Frontal cortex (tissue), 4 donors: ENCODE results near the gene CCDC154. TPM values are rescaled to one million over a fixed set of nuclear protein-coding genes. Genes with fewer than 3 reads are reported as not detected.
A peak's percentile ranks its signal among the peaks of the same experiment; 100 is the strongest.
"Not testable (repeated sequence)": the region's sequence is repeated elsewhere in the genome, so short reads cannot be mapped to it uniquely, and the experiment has no call there.

Experiments
- DNase-seq, 2 donors: peaks; one replicate each; pipeline ENCODE4 v3.0.0; 2012; ENCODE audit warnings: low spot score in 2 of 2
- FAIRE-seq: peaks from 2 replicates; lab custom pipeline; 2012; peaks lifted over from hg19 to GRCh38; lab: Jason Lieb, UNC
- total RNA-seq: library from RNA; depleted of rRNA; stranded (reverse); fragments of >200 nt; gene quantifications from one replicate; pipeline ENCODE4 v1.2.3, GENCODE V29; 2014
- donor health status: control.
- donor health status: control.
- donor health status: control.

Gene CCDC154
- total RNA-seq: 0.41 TPM

- DNase-seq (no peak), FAIRE-seq (no peak)
Measured at GRCh38 chr16:1443980-1444729, at the start of gene CCDC154. TSS of gene CCDC154 (minus strand) at chr16:1444556. CDS start at chr16:1444322, 234 bp downstream.

GRCh38 chr16:1493746-1494094 is 49.4 kb upstream of the CCDC154 start:
- DNase-seq: no peak
- FAIRE-seq: no peak

- FAIRE-seq: no peak
Measured at GRCh38 chr16:1492923-1493745, 48.8 kb upstream of the CCDC154 start, which contains the start of gene TELO2. TSS of gene TELO2 (plus strand) at chr16:1493360. CDS start at chr16:1494282, 922 bp downstream.

GRCh38 chr16:1492082-1492922 is 47.9 kb upstream of the CCDC154 start:
- DNase-seq (no peak), FAIRE-seq (no peak)

More at GRCh38 chr16:1492923-1493745, 48.8 kb upstream of the CCDC154 start, which contains the start of gene TELO2:
- DNase-seq: peak; percentile 99 to 100

GRCh38 chr16:1491327-1491726 is 47.0 kb upstream of the CCDC154 start:
- DNase-seq (no peak), FAIRE-seq (no peak)

- no peak for FAIRE-seq
- DNase-seq: no peak
Measured at GRCh38 chr16:1489077-1489476, 44.7 kb upstream of the CCDC154 start.

GRCh38 chr16:1488619-1489018 is 44.3 kb upstream of the CCDC154 start, which contains the start of gene PTX4:
TSS of gene PTX4 (minus strand) at chr16:1488944. CDS start at chr16:1488909, 35 bp downstream.
- DNase-seq (no peak), FAIRE-seq (no peak)

- FAIRE-seq: no peak
Measured at GRCh38 chr16:1488054-1488601, 43.8 kb upstream of the CCDC154 start.

GRCh38 chr16:1487395-1488053 is 43.2 kb upstream of the CCDC154 start:
- no peak for DNase-seq
- FAIRE-seq: no peak

More at GRCh38 chr16:1488054-1488601, 43.8 kb upstream of the CCDC154 start:
- no peak for DNase-seq

- no peak for FAIRE-seq
- no peak for DNase-seq
Measured at GRCh38 chr16:1486551-1487390, 42.4 kb upstream of the CCDC154 start.

GRCh38 chr16:1485847-1486496 is 41.6 kb upstream of the CCDC154 start:
- FAIRE-seq (no peak), DNase-seq (no peak)

GRCh38 chr16:1481906-1482835 is 37.8 kb upstream of the CCDC154 start:
- no peak for DNase-seq

GRCh38 chr16:1478937-1479336 is 34.6 kb upstream of the CCDC154 start:
- DNase-seq, FAIRE-seq: not testable (repeated sequence)

More at GRCh38 chr16:1481906-1482835, 37.8 kb upstream of the CCDC154 start:
- no peak for FAIRE-seq

GRCh38 chr16:1477033-1477432 is 32.7 kb upstream of the CCDC154 start:
- no peak for DNase-seq
- no peak for FAIRE-seq

GRCh38 chr16:1475552-1476114 is 31.3 kb upstream of the CCDC154 start:
- FAIRE-seq: no peak
- no peak for DNase-seq
